ENCODE data around the gene CCDC34. TPM values are rescaled to one million over a fixed set of nuclear protein-coding genes. Genes with fewer than 3 reads are reported as not detected.
A peak's percentile ranks its signal among the peaks of the same experiment; 100 is the strongest.

CCDC34 gene
- total RNA-seq, 1 donor from 2014 or later = 10.8 TPM

DNA sequence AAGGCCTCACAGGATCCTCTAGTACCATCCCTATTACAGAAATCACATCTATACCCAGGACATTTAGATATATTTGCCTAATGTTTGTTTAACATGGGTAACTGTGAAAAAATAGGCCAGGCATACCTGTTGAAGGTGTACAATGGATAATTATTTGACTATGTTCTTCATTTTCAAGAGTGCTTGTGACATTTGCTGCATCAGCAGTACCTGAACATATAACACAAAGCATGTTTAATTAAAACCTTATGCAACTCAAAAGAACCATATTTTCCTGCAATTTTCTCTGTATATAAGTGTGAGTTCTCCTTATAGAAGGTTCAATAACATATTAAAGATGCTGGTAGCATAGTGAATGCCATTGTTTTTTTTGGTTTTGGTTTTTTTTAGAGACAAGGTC, 8.5 kb upstream of the CCDC34 start:
- DNase-seq (ENCODE audit: low spot score) = no peak
- no peaks in the 10 kb centered on the region for H3K9me3 Mint-ChIP-seq
- no peak overlapping the region for H3K4me3 Mint-ChIP-seq (ENCODE audit: low read depth)
- H3K27me3 Mint-ChIP-seq (ENCODE audit: low read depth) = peaks cover 16% of the 10 kb centered on the region
- no peaks in the 10 kb centered on the region for H3K4me1 Mint-ChIP-seq (ENCODE audit: low read depth)
- no peaks in the 10 kb centered on the region for H3K36me3 Mint-ChIP-seq (ENCODE audit: low read depth)
- no peak overlapping the region for H3K27ac Mint-ChIP-seq
- intact Hi-C loops (cut with micrococcal nuclease) = no loop called here

DNA sequence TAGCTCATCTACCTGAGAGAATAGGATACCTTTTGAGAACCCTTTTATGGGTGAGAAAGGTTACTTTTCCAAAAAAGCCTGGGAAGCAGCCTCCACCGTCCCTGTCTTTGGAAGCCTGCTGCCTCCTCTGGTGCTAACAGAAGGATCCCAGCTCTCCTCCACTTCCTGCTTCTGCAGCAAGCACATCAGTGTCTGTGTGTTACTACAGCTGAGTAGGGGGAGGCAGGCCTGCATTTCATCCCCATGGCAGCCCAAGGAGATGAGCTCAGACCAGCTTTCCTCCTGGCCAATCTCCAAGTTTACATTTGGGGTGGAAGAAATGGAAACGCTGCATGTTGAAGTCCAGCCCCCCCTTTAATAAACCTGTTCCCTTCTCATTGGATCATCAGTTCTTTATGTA, 7.4 kb upstream of the CCDC34 start:
- intact Hi-C loops (cut with micrococcal nuclease) = no loop called here
- H3K36me3 Mint-ChIP-seq (ENCODE audit: low read depth) = no peaks in the 10 kb centered on the region

DNA sequence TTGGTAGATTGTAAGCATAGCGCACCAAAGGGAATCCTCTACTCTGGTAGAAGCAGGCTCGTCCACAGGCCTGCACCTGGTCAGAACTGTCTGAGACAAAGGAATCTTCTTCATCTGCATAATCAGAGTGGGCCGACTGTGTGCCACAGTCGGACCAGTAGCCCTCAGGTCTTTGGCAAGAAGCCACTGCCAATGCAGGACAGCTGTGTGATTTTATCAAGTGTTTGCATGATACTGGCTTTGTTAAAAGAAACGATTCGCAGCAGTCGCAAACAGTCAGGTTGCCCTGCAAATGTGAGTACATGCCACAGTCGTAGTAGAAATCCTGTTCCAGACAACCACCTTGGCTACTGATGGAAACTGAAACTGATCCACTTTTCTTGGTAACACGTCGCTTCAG, 4.9 kb upstream of the CCDC34 start:
- Mint-ChIP-seq H3K27ac (no peak overlapping the region), H3K36me3 (ENCODE audit: low read depth) (no peaks in the 10 kb centered on the region), H3K4me3 (ENCODE audit: low read depth) (no peak overlapping the region), H3K4me1 (ENCODE audit: low read depth) (peaks cover 9% of the 10 kb centered on the region), H3K27me3 (ENCODE audit: low read depth) (peaks cover 15% of the 10 kb centered on the region), H3K9me3 (no peaks in the 10 kb centered on the region)
- intact Hi-C loops (cut with micrococcal nuclease) = no loop called here
- no peak for DNase-seq (ENCODE audit: low spot score)

More for the DNA sequence above, 7.4 kb upstream of the CCDC34 start:
- no peak overlapping the region for H3K27ac Mint-ChIP-seq
- H3K27me3 Mint-ChIP-seq (ENCODE audit: low read depth) = peaks cover 14% of the 10 kb centered on the region
- H3K9me3 Mint-ChIP-seq = no peaks in the 10 kb centered on the region
- no peaks in the 10 kb centered on the region for H3K4me1 Mint-ChIP-seq (ENCODE audit: low read depth)
- no peak overlapping the region for H3K4me3 Mint-ChIP-seq (ENCODE audit: low read depth)
- no peak for DNase-seq (ENCODE audit: low spot score)

DNA sequence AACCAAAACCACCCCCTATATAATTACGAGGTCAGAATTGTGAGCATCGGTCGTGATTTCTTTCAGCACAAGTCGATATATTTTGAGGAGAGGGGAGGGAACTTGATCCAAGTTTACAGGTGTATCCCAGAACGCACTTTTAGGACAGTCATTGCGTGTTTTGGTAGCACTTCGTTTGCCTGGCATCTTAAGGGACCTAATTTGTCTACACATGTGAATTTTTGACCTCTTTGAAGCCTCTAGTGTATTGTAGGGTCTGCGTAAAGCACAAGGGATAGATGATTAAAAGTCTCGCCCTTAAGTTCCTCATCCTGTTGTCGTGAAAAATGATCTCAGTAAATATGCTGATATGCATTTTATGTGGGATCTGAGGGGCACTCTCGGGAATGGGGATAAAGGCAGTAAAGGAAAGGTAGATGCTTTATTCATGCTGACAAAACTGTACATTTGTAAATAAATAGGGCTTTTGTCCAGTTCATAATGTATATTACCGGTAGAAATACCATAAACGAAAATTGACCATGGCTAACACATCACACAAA, 632 bp upstream of the CCDC34 start:
- H3K4me1 Mint-ChIP-seq (ENCODE audit: low read depth) = peaks cover 18% of the 10 kb centered on the region
- peak overlapping the region; percentile 93 for H3K4me3 Mint-ChIP-seq (ENCODE audit: low read depth)
- no peaks in the 10 kb centered on the region for H3K36me3 Mint-ChIP-seq (ENCODE audit: low read depth)
- peaks cover 10% of the 10 kb centered on the region for H3K27me3 Mint-ChIP-seq (ENCODE audit: low read depth)
- peak overlapping the region; percentile 79 for H3K27ac Mint-ChIP-seq
- intact Hi-C loops (cut with micrococcal nuclease) = loop anchor here (1.0 to 5.0 kb wide), 4 partner anchors 26 to 143 kb away; partner anchors contain the start of genes LGR4 and LIN7C
- DNase-seq (ENCODE audit: low spot score) = no peak
- no peaks in the 10 kb centered on the region for H3K9me3 Mint-ChIP-seq

DNA sequence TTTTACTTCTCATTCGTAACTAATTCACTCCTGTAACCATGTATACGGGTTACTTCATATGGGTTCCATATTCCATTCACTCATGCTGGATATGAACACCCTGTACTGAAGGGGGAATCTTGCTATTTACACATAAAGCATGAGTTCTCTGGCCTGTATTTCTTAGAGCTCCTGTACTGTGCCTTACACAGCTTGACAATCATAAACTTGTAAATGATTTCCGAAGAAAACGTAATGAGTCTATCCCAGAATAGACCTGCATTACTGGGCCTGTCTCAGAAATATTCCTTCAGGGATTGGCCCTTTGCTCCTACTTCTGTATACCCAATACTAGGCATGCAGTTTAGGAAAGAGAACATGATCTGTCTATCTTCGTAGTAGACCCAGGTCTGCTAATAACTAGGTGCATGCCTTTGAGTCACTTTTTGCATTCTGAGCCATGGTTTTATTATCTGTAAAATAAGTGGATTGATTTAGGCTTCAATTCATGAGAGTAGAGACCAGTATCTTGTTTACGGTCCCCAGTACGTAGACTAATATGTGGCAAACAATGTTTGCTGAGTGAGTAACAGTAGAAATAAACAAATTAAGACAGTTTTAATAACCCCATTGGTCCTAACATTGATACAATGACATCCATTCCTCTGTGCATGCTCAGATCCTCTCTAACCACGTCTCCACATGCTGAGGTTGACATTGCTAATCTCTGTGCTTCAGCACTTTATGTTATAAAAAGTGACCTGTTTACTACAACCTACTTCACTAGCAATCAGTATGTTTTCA, 1.2 kb downstream of the CCDC34 start:
- Mint-ChIP-seq H3K4me1 (ENCODE audit: low read depth) (peaks cover 21% of the 10 kb centered on the region), H3K4me3 (ENCODE audit: low read depth) (peak overlapping the region; percentile 93), H3K27ac (no peak overlapping the region), H3K9me3 (no peaks in the 10 kb centered on the region), H3K36me3 (ENCODE audit: low read depth) (no peaks in the 10 kb centered on the region), H3K27me3 (ENCODE audit: low read depth) (peaks cover 3% of the 10 kb centered on the region)
- DNase-seq (ENCODE audit: low spot score) = no peak
- intact Hi-C loops (cut with micrococcal nuclease) = loop anchor here (5.0 kb wide), 2 partner anchors 45 to 110 kb away; partner anchors contain the start of gene LGR4

DNA sequence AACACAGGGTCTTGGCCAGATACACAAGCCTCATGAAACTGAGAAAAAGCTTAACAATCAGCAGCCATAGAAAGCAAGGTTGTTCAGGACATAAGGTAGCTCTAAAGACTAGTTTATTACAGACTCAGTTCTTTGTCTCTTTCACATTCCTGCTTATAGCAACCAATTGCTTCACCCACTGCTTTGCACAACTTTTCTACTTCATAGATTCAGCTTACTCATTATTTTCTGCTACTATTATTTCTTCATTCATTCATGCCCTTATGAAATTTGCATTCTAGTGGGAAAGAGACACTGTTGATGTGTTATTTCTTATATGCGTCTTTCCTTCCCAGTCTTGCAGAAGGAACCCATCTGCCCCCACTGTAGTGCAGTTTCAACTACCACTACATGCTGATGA, 4.7 kb downstream of the CCDC34 start:
- H3K9me3 Mint-ChIP-seq = no peaks in the 10 kb centered on the region
- intact Hi-C loops (cut with micrococcal nuclease) = no loop called here
- no peak for DNase-seq (ENCODE audit: low spot score)
- no peaks in the 10 kb centered on the region for H3K36me3 Mint-ChIP-seq (ENCODE audit: low read depth)
- H3K27me3 Mint-ChIP-seq (ENCODE audit: low read depth) = no peaks in the 10 kb centered on the region
- H3K27ac Mint-ChIP-seq = no peak overlapping the region
- H3K4me3 Mint-ChIP-seq (ENCODE audit: low read depth) = no peak overlapping the region
- H3K4me1 Mint-ChIP-seq (ENCODE audit: low read depth) = peaks cover 14% of the 10 kb centered on the region

DNA sequence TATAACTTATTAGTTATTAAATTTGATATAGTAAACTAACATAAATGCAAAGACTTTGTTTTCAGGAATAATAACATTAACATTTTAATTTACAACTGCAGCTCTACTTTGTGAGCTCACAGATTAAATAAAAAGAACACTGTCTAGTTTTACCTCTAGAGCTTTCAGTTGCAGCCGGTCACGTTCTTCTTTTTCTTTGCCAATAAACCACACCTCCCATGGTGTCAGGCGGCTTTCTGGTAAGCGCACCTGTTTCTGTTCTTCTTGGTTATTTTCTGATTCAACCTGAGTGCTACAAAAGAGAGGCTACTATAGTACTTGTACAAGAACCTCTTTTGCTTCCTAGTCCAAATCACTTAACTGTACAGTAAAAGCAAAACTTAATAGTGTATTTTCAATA, 5.8 kb downstream of the CCDC34 start:
- peaks cover 6% of the 10 kb centered on the region for H3K4me1 Mint-ChIP-seq (ENCODE audit: low read depth)
- H3K36me3 Mint-ChIP-seq (ENCODE audit: low read depth) = no peaks in the 10 kb centered on the region
- H3K27ac Mint-ChIP-seq = no peak overlapping the region
- no peaks in the 10 kb centered on the region for H3K9me3 Mint-ChIP-seq
- intact Hi-C loops (cut with micrococcal nuclease) = no loop called here
- no peaks in the 10 kb centered on the region for H3K27me3 Mint-ChIP-seq (ENCODE audit: low read depth)
- no peak overlapping the region for H3K4me3 Mint-ChIP-seq (ENCODE audit: low read depth)
- no peak for DNase-seq (ENCODE audit: low spot score)

DNA sequence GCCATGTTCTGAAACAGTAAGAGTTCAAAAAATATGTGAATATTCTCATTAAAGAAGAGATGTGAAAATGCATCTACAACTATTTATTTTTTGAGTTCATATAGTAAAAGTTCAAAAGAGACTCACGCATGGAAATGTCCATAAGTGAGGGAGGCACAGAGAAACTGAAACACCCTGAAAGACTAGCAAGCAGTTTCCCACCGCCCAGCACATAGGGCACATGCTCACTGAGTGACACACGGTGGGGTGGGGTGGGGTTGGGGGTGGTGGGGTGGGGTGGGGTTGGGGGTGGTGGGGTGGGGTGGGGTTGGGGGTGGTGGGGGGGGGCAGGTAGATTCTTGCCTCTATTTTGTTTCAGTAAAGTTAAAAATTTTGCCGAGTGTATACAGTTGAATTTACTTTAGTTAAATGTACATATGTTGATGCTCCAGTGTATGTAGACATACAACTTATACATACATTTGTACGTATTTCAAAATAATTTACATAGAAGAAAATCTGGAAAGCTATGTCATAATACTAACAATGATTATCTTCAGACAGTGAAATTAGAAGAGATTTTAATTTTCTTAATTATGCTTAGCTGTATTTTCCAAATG, 6.3 kb downstream of the CCDC34 start:
- H3K4me1 Mint-ChIP-seq (ENCODE audit: low read depth) = peaks cover 3% of the 10 kb centered on the region
- no peaks in the 10 kb centered on the region for H3K9me3 Mint-ChIP-seq
- H3K4me3 Mint-ChIP-seq (ENCODE audit: low read depth) = no peak overlapping the region
- H3K36me3 Mint-ChIP-seq (ENCODE audit: low read depth) = no peaks in the 10 kb centered on the region
- no peak for DNase-seq (ENCODE audit: low spot score)
- H3K27me3 Mint-ChIP-seq (ENCODE audit: low read depth) = no peaks in the 10 kb centered on the region
- H3K27ac Mint-ChIP-seq = no peak overlapping the region
- intact Hi-C loops (cut with micrococcal nuclease) = no loop called here

DNA sequence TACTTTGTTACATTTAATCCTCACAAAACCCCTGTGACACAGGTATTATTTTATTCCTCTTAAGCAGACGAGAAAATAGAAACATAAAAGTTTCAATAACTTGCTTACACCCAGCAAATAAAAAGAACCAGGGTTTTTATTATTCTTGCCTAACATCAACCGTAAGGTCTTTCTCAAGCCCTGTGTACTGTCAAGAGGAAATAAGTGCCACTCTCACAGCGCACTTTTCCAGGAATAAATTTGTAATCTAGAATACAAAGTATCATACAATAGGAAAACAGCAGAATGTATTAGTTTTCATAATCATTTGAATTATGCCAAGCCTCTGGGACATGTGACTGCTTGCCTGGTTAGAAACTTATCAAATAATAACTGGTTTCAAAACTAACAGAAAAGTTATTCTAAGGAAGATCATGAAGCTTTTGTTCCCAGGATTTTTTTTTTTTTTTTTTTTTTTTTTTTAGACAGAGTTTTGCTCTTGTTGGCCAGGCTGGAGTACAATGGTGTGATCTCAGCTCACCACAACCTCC, 7.4 kb downstream of the CCDC34 start:
- DNase-seq (ENCODE audit: low spot score) = no peak
- Mint-ChIP-seq H3K27ac (no peak overlapping the region), H3K4me1 (ENCODE audit: low read depth) (peaks cover 3% of the 10 kb centered on the region), H3K4me3 (ENCODE audit: low read depth) (no peak overlapping the region), H3K9me3 (no peaks in the 10 kb centered on the region), H3K36me3 (ENCODE audit: low read depth) (no peaks in the 10 kb centered on the region), H3K27me3 (ENCODE audit: low read depth) (no peaks in the 10 kb centered on the region)
- intact Hi-C loops (cut with micrococcal nuclease) = no loop called here

DNA sequence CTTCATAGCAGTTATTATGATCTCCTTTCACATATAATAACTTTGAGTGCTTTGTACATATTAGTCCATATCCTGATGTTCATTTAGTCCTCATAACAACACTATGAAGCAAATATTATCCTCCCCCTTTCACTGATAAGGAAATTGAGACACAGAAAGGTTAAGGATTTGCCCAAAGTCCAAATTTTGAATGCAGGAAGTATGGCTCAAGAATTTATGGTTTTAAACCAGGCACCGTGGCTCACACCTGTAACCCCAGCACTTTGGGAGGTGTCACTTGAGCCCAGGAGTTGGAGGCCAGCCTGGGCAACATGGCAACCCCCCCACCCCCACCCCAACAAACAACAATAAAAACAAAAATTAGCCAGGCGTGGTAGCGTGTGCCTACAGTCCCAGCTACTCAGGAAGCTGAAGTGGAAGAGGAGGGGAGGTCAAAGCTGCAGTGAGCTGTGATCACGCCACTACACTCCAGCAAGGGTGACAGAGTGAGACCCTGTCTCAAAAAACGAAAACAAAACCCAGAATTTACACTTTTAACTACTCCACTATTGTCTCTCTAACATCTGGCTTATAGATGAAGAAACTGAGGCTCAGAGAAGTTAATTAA, 8.6 kb downstream of the CCDC34 start:
- H3K4me3 Mint-ChIP-seq (ENCODE audit: low read depth) = no peak overlapping the region
- DNase-seq (ENCODE audit: low spot score) = no peak
- H3K27me3 Mint-ChIP-seq (ENCODE audit: low read depth) = no peaks in the 10 kb centered on the region
- intact Hi-C loops (cut with micrococcal nuclease) = loop anchor here (5.0 kb wide), 1 partner anchor 33 kb away; no protein-coding TSS in a partner anchor
- no peaks in the 10 kb centered on the region for H3K9me3 Mint-ChIP-seq
- peaks cover 3% of the 10 kb centered on the region for H3K4me1 Mint-ChIP-seq (ENCODE audit: low read depth)
- no peak overlapping the region for H3K27ac Mint-ChIP-seq
- H3K36me3 Mint-ChIP-seq (ENCODE audit: low read depth) = no peaks in the 10 kb centered on the region

DNA sequence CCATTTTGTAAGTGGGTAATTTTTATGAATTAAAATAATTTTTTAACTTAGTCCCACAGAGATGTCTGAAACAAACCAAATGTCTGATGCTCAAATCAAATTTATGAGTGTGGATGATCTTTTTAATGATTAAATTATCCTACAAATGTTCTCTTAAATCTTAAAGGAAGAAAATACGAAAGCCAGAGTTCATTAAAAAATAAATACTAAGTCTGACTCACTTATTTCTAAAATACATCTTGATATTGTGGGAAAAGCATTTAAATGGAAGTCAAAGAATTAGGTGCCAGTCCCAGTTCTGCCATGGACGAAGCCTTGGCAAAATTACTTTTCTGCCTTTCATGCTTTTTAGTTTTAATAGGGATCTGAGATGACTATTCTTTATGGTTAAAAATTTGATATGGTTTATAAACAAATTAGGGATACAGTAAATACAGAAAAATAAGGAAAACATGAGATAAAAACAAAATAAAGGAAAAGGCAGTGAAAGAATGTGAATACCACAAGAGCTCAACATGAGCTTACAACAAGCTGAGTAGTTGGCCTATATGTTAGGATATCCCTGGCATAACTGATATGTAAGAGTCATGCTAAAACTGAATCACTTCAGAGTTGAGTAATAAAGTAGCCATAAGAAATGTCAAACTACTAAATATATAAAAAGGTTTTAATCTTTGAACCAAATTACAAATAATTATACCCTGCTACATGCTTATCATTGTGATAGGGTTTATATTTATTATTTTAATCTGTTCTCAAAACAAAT, 9.2 kb downstream of the CCDC34 start:
- H3K27me3 Mint-ChIP-seq (ENCODE audit: low read depth) = no peaks in the 10 kb centered on the region
- no peak for DNase-seq (ENCODE audit: low spot score)
- peaks cover 3% of the 10 kb centered on the region for H3K4me1 Mint-ChIP-seq (ENCODE audit: low read depth)
- no peaks in the 10 kb centered on the region for H3K9me3 Mint-ChIP-seq
- H3K36me3 Mint-ChIP-seq (ENCODE audit: low read depth) = no peaks in the 10 kb centered on the region
- H3K4me3 Mint-ChIP-seq (ENCODE audit: low read depth) = no peak overlapping the region
- H3K27ac Mint-ChIP-seq = no peak overlapping the region
- intact Hi-C loops (cut with micrococcal nuclease) = loop anchor here (5.0 kb wide), 1 partner anchor 34 kb away; no protein-coding TSS in a partner anchor

DNA sequence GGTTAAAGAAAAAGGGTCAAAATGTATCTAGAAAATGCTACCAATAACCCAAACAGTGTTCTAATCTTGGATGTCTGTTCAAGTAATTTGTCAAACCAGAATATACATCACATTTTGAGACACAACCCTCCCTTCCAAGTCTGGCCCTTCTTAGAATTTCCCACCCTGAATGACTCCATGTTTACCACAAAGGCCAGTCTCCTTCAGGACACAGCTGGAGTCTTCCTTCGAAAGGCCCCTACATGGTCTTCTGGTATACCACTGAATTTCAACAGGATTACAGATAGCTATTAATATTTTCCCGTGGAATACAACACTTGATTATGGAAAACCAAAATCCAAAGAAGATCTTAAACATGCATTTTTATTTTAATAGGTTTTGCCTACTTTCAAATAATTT, 10.2 kb downstream of the CCDC34 start:
- intact Hi-C loops (cut with micrococcal nuclease) = loop anchor here (5.0 kb wide), 1 partner anchor 35 kb away; no protein-coding TSS in a partner anchor
- DNase-seq (ENCODE audit: low spot score) = no peak
- Mint-ChIP-seq H3K9me3 (no peaks in the 10 kb centered on the region), H3K4me1 (ENCODE audit: low read depth) (no peaks in the 10 kb centered on the region), H3K27ac (no peak overlapping the region), H3K36me3 (ENCODE audit: low read depth) (no peaks in the 10 kb centered on the region), H3K4me3 (ENCODE audit: low read depth) (no peak overlapping the region), H3K27me3 (ENCODE audit: low read depth) (no peaks in the 10 kb centered on the region)

All from activated T-helper 2 cell treated with anti-CD3 and anti-CD28 coated beads, Interferon-gamma antibody, Interleukin-2, Interleukin-4, amounts not matched to agents 10 μg/mL and 5 μg/mL and 100 μg/mL, durations not matched to agents 14 hours and 24 hours and 36 hours (primary cell).